Measurements from ENCODE around the gene SAP30BP.

DNA sequence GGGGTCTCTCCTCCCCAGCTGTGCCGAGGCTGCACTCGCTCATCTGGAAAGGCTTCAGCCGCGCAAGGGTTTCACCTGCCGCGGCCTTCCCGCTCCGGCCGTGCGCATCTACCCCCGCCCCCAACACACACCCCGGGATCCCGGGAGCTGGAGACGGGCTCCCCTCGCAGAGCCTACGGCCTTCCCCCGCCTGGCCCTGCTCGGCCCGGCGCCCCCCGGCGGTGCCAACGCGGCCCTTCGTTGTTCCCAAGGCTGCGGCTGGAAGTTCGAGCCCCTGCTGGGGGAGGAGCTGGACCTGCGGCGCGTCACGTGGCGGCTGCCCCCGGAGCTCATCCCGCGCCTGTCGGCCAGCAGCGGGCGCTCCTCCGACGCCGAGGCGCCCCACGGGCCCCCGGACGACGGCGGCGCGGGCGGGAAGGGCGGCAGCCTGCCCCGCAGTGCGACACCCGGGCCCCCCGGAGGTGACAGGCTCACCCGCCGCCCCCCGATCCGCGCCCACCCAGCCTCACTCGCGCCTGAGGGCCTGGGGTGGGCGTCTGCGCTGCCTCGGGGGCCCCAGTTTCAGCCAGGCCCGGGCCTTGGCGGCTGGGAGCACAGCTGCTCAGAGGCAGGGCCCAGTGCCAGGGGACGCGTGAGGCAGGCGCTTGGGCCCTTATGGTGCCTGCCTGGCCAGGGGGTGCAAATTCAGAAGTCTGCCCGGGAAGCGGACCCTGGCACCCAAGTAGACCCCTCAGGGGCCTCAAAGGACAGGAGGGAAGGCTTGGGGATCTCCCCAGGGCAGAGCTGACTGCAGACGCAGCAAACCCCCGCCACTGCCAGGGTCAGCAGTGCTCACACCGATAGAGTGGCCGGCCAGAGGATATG lies 86.6 kb downstream of the SAP30BP start:
- TF ChIP-seq TP53 (CRISPR knock-in tag; IDR thresholded peaks at IDR 0.05) (no peak), ZFP36 (IDR thresholded peaks at IDR 0.05; ENCODE audit: borderline replicate concordance, partially characterized antibody) (no peak), CHD4 (IDR thresholded peaks at IDR 0.05; ENCODE audit: borderline replicate concordance) (no peak), ESRRA (IDR thresholded peaks at IDR 0.05; ENCODE audit: borderline replicate concordance, low read length) (no peak), EHMT2 (IDR thresholded peaks at IDR 0.05; ENCODE audit: low read depth) (no peak), CBX8 (IDR thresholded peaks at IDR 0.05) (no peak), MYC (IDR thresholded peaks at IDR 0.05; ENCODE audit: borderline replicate concordance, low read length) (no peak), POLR2A (IDR thresholded peaks at IDR 0.05; ENCODE audit: low read length) (no peak)
- TF ChIP-seq, protein P1, sequence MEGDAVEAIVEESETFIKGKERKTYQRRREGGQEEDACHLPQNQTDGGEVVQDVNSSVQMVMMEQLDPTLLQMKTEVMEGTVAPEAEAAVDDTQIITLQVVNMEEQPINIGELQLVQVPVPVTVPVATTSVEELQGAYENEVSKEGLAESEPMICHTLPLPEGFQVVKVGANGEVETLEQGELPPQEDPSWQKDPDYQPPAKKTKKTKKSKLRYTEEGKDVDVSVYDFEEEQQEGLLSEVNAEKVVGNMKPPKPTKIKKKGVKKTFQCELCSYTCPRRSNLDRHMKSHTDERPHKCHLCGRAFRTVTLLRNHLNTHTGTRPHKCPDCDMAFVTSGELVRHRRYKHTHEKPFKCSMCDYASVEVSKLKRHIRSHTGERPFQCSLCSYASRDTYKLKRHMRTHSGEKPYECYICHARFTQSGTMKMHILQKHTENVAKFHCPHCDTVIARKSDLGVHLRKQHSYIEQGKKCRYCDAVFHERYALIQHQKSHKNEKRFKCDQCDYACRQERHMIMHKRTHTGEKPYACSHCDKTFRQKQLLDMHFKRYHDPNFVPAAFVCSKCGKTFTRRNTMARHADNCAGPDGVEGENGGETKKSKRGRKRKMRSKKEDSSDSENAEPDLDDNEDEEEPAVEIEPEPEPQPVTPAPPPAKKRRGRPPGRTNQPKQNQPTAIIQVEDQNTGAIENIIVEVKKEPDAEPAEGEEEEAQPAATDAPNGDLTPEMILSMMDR (IDR thresholded peaks at IDR 0.05), result no peak

All from A549 (cell line).